GM18526 (cell line): Measurements from ENCODE around the gene ZNF621.

ENCODE experiments used
- POLR2A ChIP-seq: IDR thresholded peaks from 3 replicates; pipeline ENCODE4 v1.6.1; 2011; ENCODE audit not compliant: insufficient read length; ENCODE audit errors: extremely low read depth

ZNF621 gene

DNA sequence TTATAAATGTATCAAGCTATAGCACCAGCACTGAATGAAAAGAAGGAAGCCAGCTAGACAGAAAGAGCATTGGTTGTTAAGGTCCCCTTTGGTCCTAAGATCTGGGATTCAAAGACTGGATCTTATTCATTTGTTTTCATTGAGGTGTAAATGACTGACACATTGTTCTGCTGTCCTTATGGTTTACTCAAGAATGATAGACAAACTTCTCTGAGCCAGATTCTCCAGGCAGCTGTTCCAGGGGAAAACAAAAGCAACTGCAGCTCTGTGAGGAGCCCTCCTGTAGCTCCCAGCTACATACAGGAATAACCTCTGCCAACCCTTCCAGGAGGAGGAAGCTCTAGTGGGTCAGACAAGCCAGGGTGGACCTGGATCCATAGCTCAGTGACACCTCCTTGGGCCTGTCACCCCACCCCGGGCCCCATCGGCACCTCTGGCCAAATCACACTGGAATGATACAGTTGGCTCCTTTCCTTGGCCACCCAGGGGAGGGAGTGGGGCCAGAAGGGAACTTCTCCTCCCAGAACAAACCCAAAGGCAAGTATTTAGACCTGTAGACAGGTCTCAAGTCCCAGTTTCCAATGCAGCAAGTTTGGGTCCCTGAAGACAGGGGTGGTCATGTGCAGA lies 57.8 kb downstream of the ZNF621 start:
- no peak for TF ChIP-seq POLR2A

DNA sequence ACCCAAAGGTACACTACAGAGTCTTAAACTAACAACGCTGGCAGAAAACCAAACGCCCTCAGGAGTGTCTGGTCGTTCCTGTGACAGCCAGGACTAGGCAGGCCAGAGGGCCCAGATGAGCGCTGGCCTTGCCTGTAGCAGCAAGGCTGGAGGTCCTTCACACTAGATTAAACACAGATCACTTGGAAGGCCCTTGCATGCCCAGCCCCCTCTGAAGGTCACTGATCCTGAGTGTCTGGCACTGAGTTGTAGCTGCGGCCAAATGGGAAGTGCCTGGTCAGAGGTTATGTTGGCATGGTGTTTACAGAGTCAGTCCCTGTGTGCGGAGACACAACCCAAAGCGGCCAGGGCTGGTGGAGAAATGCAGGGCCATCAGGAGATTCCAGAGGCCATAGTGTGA lies 58.9 kb downstream of the ZNF621 start:
- TF ChIP-seq POLR2A, result no peak

DNA sequence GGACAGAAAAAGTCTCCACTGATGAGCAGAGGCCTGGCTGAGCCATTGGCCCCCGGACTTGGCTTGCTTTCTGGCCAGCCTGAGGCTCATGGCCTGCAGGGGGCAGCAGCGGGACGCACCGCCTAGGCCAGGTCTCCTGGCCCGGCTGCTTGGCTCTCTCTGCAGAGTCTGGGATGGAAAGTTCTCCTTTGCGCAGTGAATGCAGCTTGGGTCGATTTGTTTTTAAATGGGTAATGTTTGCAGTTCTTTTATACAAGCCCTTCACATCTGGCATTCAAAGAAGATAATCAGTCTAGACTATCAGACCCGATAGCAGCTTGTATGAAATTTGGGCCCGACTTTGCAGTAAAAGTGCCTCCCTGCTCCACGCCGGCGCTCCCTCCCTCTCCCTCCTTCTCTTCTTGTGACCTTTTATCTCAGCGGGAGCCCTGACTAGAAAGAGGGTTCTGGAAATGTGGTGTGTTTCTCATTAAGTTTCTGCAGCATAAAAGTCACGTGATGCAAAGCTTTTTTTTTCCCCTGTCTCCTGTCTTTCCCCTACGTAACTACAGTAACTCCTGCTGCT lies 59.9 kb downstream of the ZNF621 start:
- TF ChIP-seq POLR2A, result no peak

DNA sequence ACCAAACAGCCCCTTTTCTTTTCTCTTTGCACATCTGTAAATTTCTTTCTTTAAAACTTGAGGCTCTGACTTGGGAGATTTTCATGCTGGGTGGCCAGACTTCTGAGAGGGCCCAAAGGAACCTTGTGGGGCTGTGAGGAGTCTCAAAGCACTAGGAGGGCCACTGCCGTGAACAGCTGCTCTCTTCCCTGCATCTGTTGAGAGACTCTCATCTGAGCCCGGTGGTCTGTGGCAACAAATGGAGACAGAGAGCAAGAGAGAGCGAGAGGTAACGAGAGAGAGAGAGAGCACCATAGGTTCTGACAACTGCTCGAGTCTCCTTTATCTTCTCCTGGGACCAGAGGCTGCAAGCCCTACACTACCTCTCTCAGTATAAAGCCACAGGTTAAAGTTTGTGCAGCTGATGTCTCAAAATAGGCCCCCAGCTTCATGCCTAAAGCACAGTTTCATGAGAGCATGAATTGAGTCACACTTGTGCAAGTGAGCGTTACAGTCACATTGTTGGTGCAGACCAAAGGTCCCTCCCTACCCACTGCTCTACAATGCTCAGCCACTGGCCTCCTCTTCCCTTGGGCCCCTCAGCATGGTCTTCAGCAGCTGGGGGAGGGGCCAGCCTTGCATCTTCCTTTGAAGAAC lies 60.7 kb downstream of the ZNF621 start:
- no peak for TF ChIP-seq POLR2A

DNA sequence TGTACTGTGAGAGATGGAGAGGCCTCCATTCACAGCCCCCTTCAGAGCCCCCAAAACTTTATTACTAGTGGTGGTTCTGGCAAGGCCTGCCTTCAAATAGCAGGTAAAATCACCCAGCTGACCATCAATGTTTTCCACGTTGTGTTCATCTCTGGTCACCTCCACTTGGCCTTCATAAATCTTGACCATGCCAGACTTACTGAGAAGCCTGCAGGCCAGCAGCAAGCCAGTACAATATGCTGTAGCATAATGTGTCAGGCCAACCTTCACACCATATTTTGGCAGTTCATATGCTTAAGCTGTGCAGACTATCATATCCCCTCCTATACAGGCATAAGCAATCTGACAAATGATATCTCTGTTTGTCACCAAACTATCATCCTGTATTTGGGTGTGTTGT lies 62.1 kb downstream of the ZNF621 start:
- no peak for TF ChIP-seq POLR2A

DNA sequence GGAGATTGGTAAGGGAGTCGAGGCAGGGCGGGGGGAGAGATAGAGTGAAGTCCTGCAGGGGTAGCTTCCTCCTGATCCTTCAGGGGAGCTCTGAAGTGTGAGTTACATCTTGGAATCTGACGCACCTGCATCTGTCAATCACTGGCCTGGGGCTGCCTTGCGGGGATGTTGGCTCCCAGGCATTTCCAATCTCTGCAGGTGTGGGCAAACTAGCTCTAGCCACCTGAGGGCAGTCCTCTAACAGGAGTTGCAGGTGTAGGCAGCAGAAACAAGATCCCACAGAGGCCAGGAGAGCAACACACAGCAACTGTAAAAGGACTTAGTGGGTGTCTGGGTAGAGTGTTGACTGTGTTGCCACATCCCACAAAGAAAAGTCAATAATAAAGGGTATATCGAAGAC lies 63.6 kb downstream of the ZNF621 start:
- no peak for TF ChIP-seq POLR2A
